ENCODE data around the gene L3MBTL2. TPM values are rescaled to one million over a fixed set of nuclear protein-coding genes. Genes with fewer than 3 reads are reported as not detected.

L3MBTL2 gene
- total RNA-seq, 2 donors from 2014 or later = 24.3 to 26.5 TPM

DNA sequence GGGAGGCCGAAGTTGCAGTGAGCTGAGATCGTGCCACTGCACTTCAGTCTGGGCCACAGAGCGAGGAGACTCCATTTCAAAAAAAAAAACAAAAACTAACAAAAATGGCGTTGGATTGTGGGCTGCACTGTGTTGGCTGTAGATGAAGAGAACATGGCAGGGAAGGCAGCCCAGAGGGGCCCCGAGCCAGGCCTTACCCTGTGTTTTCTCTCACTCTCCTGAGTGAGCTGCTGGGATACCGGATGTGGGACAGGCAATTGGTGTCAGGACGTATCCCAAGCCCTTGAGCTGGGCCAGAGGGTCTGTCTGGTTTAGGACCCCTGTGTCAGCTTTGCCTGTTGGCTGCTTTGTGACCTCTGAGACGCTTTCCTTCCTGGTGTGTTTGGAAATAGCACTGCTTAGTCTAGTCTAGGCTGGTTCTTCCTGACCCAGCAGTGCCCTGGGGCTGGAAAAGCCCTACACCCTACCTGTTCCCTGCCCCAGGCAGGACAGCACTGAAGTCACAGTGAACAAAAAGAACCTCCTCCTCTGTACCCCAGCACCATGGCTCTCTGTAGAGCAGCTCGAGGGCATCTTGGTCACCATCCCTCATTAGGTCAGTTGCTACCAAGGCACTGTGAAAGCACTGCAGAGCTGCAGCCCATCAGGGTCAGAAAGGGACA lies 17.9 kb downstream of the L3MBTL2 start:
- TF ChIP-seq, protein P1, sequence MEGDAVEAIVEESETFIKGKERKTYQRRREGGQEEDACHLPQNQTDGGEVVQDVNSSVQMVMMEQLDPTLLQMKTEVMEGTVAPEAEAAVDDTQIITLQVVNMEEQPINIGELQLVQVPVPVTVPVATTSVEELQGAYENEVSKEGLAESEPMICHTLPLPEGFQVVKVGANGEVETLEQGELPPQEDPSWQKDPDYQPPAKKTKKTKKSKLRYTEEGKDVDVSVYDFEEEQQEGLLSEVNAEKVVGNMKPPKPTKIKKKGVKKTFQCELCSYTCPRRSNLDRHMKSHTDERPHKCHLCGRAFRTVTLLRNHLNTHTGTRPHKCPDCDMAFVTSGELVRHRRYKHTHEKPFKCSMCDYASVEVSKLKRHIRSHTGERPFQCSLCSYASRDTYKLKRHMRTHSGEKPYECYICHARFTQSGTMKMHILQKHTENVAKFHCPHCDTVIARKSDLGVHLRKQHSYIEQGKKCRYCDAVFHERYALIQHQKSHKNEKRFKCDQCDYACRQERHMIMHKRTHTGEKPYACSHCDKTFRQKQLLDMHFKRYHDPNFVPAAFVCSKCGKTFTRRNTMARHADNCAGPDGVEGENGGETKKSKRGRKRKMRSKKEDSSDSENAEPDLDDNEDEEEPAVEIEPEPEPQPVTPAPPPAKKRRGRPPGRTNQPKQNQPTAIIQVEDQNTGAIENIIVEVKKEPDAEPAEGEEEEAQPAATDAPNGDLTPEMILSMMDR (conservative IDR thresholded peaks at IDR 0.05) = no peak
- peak; percentile 35 for DNase-seq
- Histone ChIP-seq H3K36me3 (ENCODE audit: control insufficient read depth, insufficient read depth, low read length) (peaks cover 56% of the 10 kb centered on the region), H3K4me3 (ENCODE audit: low read length) (no peak overlapping the region), H3K27me3 (ENCODE audit: control insufficient read depth, insufficient read depth, low read length, poor library complexity, severe bottlenecking) (no peaks in the 10 kb centered on the region), H3K9me3 (ENCODE audit: control insufficient read depth, low read length) (no peaks in the 10 kb centered on the region), H3K9ac (ENCODE audit: extremely low read depth, low read length, poor library complexity, severe bottlenecking) (no peak overlapping the region), H3K4me1 (ENCODE audit: control insufficient read depth, insufficient read depth, low read length) (no peaks in the 10 kb centered on the region), H3K27ac (ENCODE audit: low read depth, low read length) (no peak overlapping the region)
- Mint-ChIP-seq H3K4me3 (no peak overlapping the region), H3K9me3 (no peaks in the 10 kb centered on the region), H3K27me3 (ENCODE audit: insufficient read depth) (no peaks in the 10 kb centered on the region), H3K4me1 (no peaks in the 10 kb centered on the region), H3K27ac (no peak overlapping the region), H3K36me3 (ENCODE audit: low read depth) (peaks cover 58% of the 10 kb centered on the region)
- 89 to 97% methylated on average over 7 to 9 of the region's 9 CpGs for WGBS, 2 experiments (ENCODE audit: insufficient coverage in 1 of 2, insufficient read length in 1 of 2)

DNA sequence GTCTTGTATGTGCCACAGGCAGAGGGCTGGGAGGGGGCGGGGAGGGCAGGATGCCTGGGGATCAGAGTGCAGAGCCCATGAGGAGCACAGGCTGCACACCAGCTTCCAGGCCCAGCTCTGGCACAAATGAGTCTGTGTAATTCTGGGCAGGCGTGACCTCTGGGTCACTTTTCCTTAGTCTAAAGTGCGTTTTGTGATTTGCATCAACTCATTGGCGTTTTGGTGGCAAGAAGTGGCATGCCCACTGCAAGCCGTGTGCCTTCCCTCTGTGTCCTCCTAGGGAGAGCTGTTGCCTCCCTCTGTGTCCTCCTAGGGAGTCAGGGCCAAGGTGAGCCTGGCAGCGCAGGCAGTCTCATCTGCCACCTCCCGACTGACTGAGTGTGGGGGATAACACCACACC lies 18.4 kb downstream of the L3MBTL2 start:
- no peak overlapping the region for H3K27ac ChIP-seq (ENCODE audit: low read depth, low read length)
- no peak for DNase-seq
- no peaks in the 10 kb centered on the region for H3K4me1 Mint-ChIP-seq
- H3K4me3 Mint-ChIP-seq = no peak overlapping the region
- no peak overlapping the region for H3K9ac ChIP-seq (ENCODE audit: extremely low read depth, low read length, poor library complexity, severe bottlenecking)
- H3K4me3 ChIP-seq (ENCODE audit: low read length) = no peak overlapping the region
- H3K27ac Mint-ChIP-seq = no peak overlapping the region
- WGBS, 2 experiments (ENCODE audit: insufficient coverage in 1 of 2, insufficient read length in 1 of 2) = 90 to 92% methylated on average over 5 to 7 of the region's 7 CpGs
- TF ChIP-seq, protein P1 (conservative IDR thresholded peaks at IDR 0.05) = no peak
- H3K27me3 Mint-ChIP-seq (ENCODE audit: insufficient read depth) = no peaks in the 10 kb centered on the region
- no peaks in the 10 kb centered on the region for H3K9me3 Mint-ChIP-seq
- H3K9me3 ChIP-seq (ENCODE audit: control insufficient read depth, low read length) = no peaks in the 10 kb centered on the region
- H3K27me3 ChIP-seq (ENCODE audit: control insufficient read depth, insufficient read depth, low read length, poor library complexity, severe bottlenecking) = no peaks in the 10 kb centered on the region
- peaks cover 58% of the 10 kb centered on the region for H3K36me3 ChIP-seq (ENCODE audit: control insufficient read depth, insufficient read depth, low read length)
- no peaks in the 10 kb centered on the region for H3K4me1 ChIP-seq (ENCODE audit: control insufficient read depth, insufficient read depth, low read length)
- H3K36me3 Mint-ChIP-seq (ENCODE audit: low read depth) = peaks cover 61% of the 10 kb centered on the region

DNA sequence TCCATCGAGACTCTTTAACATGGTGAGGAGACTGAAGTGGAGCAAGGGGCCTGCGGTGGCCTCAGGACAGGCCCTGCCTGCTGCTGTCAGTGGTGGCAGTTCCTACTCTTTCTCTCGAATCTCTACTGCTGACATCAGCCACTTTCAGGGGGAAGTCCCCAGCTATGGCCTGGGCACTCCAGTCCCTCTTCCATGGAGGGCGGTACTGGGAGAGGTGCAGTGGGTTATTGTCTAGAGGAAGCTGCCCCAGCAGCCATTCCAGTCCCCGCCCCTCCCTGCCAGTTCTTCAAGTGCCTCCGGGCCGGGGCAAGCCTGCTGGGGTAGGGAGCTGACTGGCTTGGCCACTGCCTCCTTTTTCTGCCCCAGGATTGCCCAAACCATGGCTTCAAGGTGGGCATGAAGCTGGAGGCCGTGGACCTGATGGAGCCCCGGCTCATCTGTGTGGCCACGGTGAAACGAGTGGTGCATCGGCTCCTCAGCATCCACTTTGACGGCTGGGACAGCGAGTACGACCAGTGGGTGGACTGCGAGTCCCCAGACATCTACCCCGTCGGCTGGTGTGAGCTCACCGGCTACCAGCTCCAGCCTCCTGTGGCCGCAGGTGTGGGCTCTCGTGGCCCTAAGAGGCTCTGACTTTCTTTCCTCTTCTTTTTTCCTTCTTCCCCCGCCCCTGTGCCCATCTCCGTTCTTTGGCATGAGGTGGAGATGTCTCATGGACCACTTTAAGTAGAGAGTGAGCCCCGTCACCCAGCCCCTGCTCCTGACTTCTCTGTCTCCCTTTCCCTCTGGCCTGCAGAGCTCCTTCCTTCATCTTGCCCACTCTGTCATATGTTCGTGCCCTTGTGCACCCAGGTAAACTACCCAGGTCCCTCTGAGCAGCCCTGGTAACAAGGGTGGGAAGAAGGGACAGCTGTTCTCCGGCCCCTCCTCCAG lies 21.9 kb downstream of the L3MBTL2 start:
- Mint-ChIP-seq H3K36me3 (ENCODE audit: low read depth) (peaks cover 47% of the 10 kb centered on the region), H3K4me1 (no peaks in the 10 kb centered on the region), H3K27me3 (ENCODE audit: insufficient read depth) (no peaks in the 10 kb centered on the region), H3K4me3 (no peak overlapping the region), H3K27ac (no peak overlapping the region), H3K9me3 (no peaks in the 10 kb centered on the region)
- TF ChIP-seq, protein P1 (conservative IDR thresholded peaks at IDR 0.05) = no peak
- 94 to 98% methylated on average over 15 to 26 of the region's 26 CpGs for WGBS, 2 experiments (ENCODE audit: insufficient coverage in 1 of 2, insufficient read length in 1 of 2)
- Histone ChIP-seq H3K36me3 (ENCODE audit: control insufficient read depth, insufficient read depth, low read length) (peaks cover 50% of the 10 kb centered on the region), H3K27ac (ENCODE audit: low read depth, low read length) (no peak overlapping the region), H3K9me3 (ENCODE audit: control insufficient read depth, low read length) (no peaks in the 10 kb centered on the region), H3K9ac (ENCODE audit: extremely low read depth, low read length, poor library complexity, severe bottlenecking) (no peak overlapping the region), H3K27me3 (ENCODE audit: control insufficient read depth, insufficient read depth, low read length, poor library complexity, severe bottlenecking) (no peaks in the 10 kb centered on the region), H3K4me3 (ENCODE audit: low read length) (no peak overlapping the region), H3K4me1 (ENCODE audit: control insufficient read depth, insufficient read depth, low read length) (no peaks in the 10 kb centered on the region)
- DNase-seq = peak; percentile 24

All from endodermal cell (in vitro differentiated cells).